ENCODE results near the gene ADAMTSL1.

ADAMTSL1 gene

GRCh38 chr9:18501949-18502348, 28.0 kb downstream of the ADAMTSL1 start:
- no peak for DNase-seq (ENCODE audit: low read depth in 2 of 2)

- no peak for DNase-seq (ENCODE audit: low read depth in 2 of 2)
Measured at GRCh38 chr9:18502546-18502945, 28.6 kb downstream of the ADAMTSL1 start.

- no peak for DNase-seq (ENCODE audit: low read depth in 2 of 2)
Measured at GRCh38 chr9:18504707-18505106, 30.8 kb downstream of the ADAMTSL1 start.

- no peak for DNase-seq (ENCODE audit: low read depth in 2 of 2)
Measured at GRCh38 chr9:18507151-18507550, 33.2 kb downstream of the ADAMTSL1 start.

GRCh38 chr9:18516514-18516913, 42.6 kb downstream of the ADAMTSL1 start:
- DNase-seq (ENCODE audit: low read depth in 2 of 2): no peak

GRCh38 chr9:18516965-18517364, 43.0 kb downstream of the ADAMTSL1 start:
- no peak for DNase-seq (ENCODE audit: low read depth in 2 of 2)

GRCh38 chr9:18520416-18521047, 46.6 kb downstream of the ADAMTSL1 start:
- no peak for DNase-seq (ENCODE audit: low read depth in 2 of 2)

GRCh38 chr9:18526685-18527084, 52.7 kb downstream of the ADAMTSL1 start:
- no peak for DNase-seq (ENCODE audit: low read depth in 2 of 2)

- no peak for DNase-seq (ENCODE audit: low read depth in 2 of 2)
Measured at GRCh38 chr9:18531136-18532065, 57.4 kb downstream of the ADAMTSL1 start.

GRCh38 chr9:18534611-18535010, 60.7 kb downstream of the ADAMTSL1 start:
- no peak for DNase-seq (ENCODE audit: low read depth in 2 of 2)

- DNase-seq (ENCODE audit: low read depth in 2 of 2): no peak
Measured at GRCh38 chr9:18536554-18536953, 62.6 kb downstream of the ADAMTSL1 start.

GRCh38 chr9:18539203-18539693, 65.3 kb downstream of the ADAMTSL1 start:
- DNase-seq (ENCODE audit: low read depth in 2 of 2): no peak

- DNase-seq (ENCODE audit: low read depth in 2 of 2): no peak
Measured at GRCh38 chr9:18542837-18543405, 69.0 kb downstream of the ADAMTSL1 start.

GRCh38 chr9:18543406-18544192, 69.6 kb downstream of the ADAMTSL1 start:
- DNase-seq (ENCODE audit: low read depth in 2 of 2): no peak

- no peak for DNase-seq (ENCODE audit: low read depth in 2 of 2)
Measured at GRCh38 chr9:18544456-18544855, 70.5 kb downstream of the ADAMTSL1 start.

GRCh38 chr9:18545636-18546360, 71.8 kb downstream of the ADAMTSL1 start:
- DNase-seq (ENCODE audit: low read depth in 2 of 2): no peak

GRCh38 chr9:18548456-18548855, 74.5 kb downstream of the ADAMTSL1 start:
- no peak for DNase-seq (ENCODE audit: low read depth in 2 of 2)

- no peak for DNase-seq (ENCODE audit: low read depth in 2 of 2)
Measured at GRCh38 chr9:18549772-18550171, 75.8 kb downstream of the ADAMTSL1 start.

GRCh38 chr9:18550286-18550685, 76.3 kb downstream of the ADAMTSL1 start:
- no peak for DNase-seq (ENCODE audit: low read depth in 2 of 2)

GRCh38 chr9:18554244-18554643, 80.3 kb downstream of the ADAMTSL1 start:
- no peak for DNase-seq (ENCODE audit: low read depth in 2 of 2)

All from stimulated activated CD8-positive, alpha-beta memory T cell treated with anti-CD3 and anti-CD28 coated beads, Interleukin-15, amount 100 ng/mL, for 4 hours (primary cell).